GM10266 (cell line): Measurements from ENCODE around the gene SRA1.
"Not testable (repeated sequence)": the region's sequence is repeated elsewhere in the genome, so short reads cannot be mapped to it uniquely, and the experiment has no call there.

Source experiments
- DNase-seq: peaks from one replicate; pipeline ENCODE4 v3.0.0; 2012; ENCODE audit errors: extremely low spot score
- CTCF ChIP-seq: IDR thresholded peaks from 2 replicates; pipeline ENCODE4 v1.5.1; 2012; ENCODE audit warnings: mild to moderate bottlenecking, low read depth; ENCODE audit not compliant: control insufficient read depth, insufficient read depth; ENCODE audit errors: missing control alignments

The SRA1 gene

GRCh38 chr5:140596321-140596741, 39.1 kb upstream of the SRA1 start:
- no peak for DNase-seq
- TF ChIP-seq CTCF, result no peak

GRCh38 chr5:140595538-140596300, 38.4 kb upstream of the SRA1 start:
- DNase-seq, result no peak
- TF ChIP-seq CTCF, result no peak

GRCh38 chr5:140594169-140594568, 36.9 kb upstream of the SRA1 start:
- TF ChIP-seq CTCF, result no peak
- DNase-seq, result no peak

- DNase-seq, result not testable (repeated sequence)
Observed at GRCh38 chr5:140593070-140593469, 35.8 kb upstream of the SRA1 start.

GRCh38 chr5:140591747-140592372, 34.6 kb upstream of the SRA1 start:
- no peak for TF ChIP-seq CTCF

GRCh38 chr5:140590861-140591260, 33.6 kb upstream of the SRA1 start:
- no peak for TF ChIP-seq CTCF
- DNase-seq, result no peak

More at GRCh38 chr5:140591747-140592372, 34.6 kb upstream of the SRA1 start:
- no peak for DNase-seq

GRCh38 chr5:140588311-140589070, 31.2 kb upstream of the SRA1 start:
- no peak for DNase-seq
- no peak for TF ChIP-seq CTCF
